Esophagus muscularis mucosa (tissue), 4 donors: ENCODE data around the gene PHETA1.

Experiments
- CTCF ChIP-seq, 3 experiments: fragments of 200-600 bp in 2 of 3; fragments of 450-650 bp in 1 of 3; sonication (generic) in 2 of 3; IDR thresholded peaks; one replicate each; pipeline ENCODE4 v1.5.1; 2017 to 2019; ENCODE audit warnings: antibody characterized with exemption in 3 of 3, mild to moderate bottlenecking in 2 of 3, moderate library complexity in 1 of 3
- EP300 ChIP-seq: sonication (generic); formaldehyde crosslinking; IDR thresholded peaks from one replicate; pipeline ENCODE4 v1.6.1; 2017; ENCODE audit warnings: antibody characterized with exemption
- POLR2A ChIP-seq: fragments of 450-650 bp; IDR thresholded peaks from one replicate; pipeline ENCODE4 v1.6.1; 2017; ENCODE audit warnings: antibody characterized with exemption, moderate library complexity, mild to moderate bottlenecking, low read depth

- TF ChIP-seq EP300 (no peak), POLR2A (no peak), CTCF (IDR thresholded peaks at IDR 0.05) (no peak)
Measured at GRCh38 chr12:111361073-111361716, 7.7 kb downstream of the PHETA1 start.
